Raji (cell line): Measurements from ENCODE around the gene BPGM.

Experiments used
- POLR2A ChIP-seq: IDR thresholded peaks from 2 replicates; pipeline ENCODE4 v1.6.1; 2011; ENCODE audit warnings: low read depth, low read length, control low read depth; ENCODE audit not compliant: insufficient read depth

The BPGM gene

DNA sequence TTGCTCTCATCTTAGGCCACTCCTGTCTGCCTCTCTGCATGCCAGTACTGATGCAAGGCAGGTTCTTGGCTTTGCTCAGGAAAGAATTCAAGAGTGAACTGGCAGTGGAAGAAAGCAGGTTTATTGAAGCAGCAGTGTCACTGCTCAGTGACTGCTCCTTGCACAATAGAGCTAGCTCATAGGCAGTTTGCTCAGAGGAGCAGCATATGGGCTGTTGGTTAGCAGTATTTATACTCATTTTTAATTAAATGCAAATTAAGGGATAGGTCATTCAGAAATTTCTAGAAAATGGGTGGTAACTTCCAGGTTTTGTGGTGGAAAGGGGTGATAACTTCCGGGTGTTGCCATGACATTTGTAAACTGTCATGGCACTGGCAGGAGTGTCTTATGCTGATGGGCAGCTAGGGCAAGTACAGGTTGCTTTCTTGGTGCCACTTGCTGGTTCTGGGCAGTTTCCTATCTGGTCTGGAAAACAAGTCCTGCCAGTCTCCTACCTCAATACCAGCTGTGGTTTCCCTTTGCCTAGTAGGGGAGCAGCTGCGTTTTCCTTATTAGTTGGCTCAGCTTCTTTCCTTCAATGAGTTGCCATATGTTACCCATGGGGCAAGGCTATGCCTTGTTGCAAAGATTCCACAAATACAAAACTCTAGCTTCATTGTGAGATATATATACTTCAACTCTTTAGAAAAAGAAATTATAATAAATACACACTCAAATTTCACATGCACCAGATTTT lies 68.0 kb downstream of the BPGM start:
- TF ChIP-seq POLR2A = no peak

DNA sequence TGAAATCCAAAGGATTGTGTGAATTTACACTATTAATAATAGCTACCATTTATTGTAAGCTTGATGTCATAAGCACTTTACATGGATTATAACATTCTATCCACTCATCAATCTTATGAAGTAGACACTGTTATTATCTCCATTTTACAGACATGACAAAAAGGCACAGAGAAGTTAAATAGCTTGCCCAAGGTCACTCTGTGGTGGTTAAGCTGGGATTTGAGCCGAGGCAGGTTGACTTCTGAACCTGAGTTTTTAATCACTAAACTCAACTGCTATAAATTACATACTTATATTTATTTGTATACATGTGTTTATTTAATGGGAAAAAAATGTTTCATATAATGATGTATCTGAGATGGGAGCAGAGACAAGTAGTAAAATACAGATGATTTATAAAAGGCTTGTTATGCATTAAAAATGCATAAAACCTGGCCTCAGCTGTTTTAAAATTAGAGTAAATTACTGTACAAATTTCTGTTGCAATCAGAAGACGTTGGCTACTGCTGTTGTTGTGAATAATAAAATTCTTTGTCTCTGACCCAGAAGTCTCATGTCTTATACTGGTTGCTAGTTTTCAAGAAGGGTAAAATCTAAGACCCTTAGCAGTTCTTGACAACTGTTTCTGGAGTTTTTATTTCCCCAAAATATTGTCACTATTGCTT lies 71.7 kb downstream of the BPGM start:
- no peak for TF ChIP-seq POLR2A

DNA sequence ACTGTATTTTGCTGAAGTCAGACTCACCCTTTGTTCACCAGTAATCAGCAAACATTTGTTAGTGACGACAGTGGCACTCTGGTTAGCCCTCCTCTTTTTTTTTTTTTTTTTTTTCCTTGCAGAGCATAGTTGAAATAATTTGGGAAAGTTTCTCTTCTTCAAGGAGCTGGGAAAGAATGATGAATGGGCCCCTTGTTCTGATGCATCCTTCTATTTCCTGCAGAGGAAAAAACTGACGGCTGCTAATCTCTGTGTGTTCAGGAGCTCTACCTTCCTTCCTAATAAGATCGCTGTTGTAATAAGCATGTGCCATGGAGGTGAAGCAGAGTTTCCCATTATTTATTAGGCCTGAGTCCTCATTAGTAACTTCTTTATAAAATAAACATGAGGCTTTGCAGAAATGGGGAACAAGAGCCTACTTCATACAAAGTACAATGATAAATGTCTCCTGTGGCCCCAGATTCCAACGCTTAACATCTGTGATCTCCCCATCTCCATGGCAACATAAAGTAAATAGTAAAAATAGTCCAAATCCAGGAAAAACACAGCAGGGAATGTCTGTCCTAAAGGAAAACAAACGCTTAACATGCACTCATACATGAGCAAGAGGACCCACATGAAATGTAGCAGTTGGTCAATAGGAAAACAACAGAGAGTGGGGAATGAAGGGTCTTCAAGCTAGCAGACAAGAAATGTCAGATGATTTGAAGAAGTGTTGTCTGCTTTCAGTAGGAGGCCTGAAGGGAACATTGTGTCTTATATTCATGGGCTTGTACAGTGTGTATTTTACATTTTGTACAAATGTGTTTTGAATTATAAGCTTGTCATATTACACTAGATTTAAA lies 73.7 kb downstream of the BPGM start:
- no peak for TF ChIP-seq POLR2A

DNA sequence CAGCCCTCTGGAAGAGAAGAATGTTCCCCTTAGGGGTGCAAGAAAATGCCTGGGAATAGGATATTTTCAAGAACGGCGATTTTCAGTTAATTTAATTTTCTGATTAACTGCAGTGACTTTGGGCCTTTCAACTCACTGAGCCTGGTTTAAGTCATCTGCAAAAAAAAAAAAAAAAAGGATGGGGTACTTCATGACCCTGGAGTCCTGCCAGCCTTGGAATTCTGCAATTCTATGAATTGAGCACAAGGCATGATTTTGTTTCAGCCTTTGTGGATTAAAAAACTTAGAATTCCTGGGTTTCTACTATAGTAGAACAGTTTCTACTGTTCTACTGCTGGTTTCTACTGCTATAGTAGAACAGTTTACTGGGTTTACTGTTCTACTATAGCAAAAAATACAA lies 74.5 kb downstream of the BPGM start:
- TF ChIP-seq POLR2A = no peak

DNA sequence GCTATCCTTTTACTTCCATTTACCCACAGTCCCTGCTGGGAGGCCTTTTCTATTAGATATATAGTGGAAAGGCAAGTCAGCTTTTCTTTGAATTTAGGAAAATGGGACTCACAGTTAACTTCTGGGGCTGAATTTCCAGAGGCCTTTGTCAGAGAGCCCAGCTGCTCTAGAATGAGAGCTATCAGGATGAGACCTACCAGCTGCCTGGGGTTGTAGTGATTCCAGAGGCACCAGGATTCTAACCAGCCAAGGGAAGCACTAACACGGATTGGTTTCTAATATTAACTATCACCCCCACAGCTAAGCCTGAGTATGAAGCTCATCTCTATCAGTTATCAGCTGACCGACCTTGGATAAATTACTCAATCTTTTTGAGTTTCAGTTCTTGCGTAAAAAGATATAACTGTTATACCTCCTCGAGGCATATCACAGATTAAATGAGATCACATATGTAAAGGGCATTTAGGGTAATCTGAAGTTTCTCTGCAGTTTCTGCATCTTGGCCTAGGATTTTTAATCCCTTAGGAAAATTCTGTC lies 76.2 kb downstream of the BPGM start:
- TF ChIP-seq POLR2A = no peak

DNA sequence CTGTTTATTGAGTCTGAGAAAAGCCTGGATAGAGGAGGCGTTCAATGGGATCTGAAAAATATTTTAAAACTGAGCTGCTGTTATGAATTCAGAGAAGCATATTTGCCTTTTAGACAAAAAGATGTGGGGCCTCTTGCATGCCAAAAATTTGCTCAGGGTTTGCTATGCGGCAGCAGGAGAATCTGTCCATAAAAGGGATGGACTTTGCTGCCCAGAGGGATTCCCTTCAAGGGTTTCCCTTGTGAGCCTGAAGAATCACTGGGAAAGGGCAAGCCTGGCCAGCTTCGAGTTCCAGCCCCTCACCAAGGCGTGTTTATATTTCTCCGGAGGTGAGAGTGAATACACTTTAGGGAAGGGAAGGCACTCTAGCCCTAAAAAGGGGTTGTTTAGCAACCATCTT lies 77.2 kb downstream of the BPGM start:
- TF ChIP-seq POLR2A = no peak

DNA sequence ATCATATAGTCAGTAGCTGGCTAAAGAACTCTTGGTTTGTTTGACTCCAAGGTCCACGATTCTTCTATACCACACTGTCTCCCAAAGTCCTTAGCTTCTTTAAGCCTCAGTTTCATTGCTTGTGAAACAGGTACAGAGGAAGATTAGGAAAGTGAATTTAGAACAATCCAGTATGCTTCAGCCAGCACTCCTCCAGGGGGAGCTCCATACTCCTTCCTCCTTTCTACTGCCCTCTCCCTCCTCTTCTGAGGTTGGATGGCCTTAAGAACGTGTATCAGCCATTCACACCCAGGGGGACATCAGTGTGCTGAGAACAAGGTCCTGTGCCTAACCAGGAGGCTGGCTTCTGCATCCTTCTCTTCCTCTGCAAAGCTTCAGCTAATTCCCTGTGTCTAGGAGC lies 78.0 kb downstream of the BPGM start:
- no peak for TF ChIP-seq POLR2A

DNA sequence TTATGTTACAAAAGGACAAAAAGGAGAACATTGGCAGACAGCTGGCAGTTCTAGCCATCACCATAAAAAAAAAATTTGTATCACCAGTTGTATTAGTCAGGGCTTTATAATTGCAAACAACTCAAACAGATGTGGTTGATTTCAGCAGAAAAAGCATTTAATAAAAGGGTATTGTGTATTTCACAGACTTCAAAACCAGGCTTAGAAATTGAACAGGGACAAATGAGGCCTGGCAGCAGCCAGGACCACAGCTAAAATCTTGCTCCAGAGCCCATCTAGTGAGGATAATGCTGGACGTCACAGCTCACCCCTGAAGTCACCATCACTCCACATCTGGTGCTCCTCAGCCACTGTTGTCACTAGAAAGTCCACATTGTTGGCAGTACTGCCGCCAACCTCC lies 79.9 kb downstream of the BPGM start:
- TF ChIP-seq POLR2A = no peak

DNA sequence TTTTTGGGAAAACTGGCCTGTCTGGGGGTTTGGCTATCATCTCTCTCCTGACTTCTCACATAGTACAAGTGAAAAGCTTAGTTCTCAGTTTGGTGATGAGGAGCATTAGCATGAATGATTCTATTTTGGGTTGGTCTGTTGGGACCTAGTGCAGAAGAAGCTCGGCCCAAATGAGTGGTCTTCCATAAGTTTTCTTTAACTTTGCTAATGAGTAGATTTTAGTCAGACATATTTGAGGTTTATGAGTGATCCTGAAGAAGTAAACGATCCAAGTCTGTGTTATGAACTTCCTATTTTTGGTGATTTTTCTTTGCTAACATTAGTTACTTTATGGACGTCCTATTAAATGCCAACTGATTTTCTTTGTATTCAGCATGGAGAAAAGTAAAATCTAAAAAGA lies 81.1 kb downstream of the BPGM start:
- TF ChIP-seq POLR2A = no peak
